HG03045 (cell line): ENCODE measurements around the gene HTR1D.
"Not testable (repeated sequence)": the region's sequence is repeated elsewhere in the genome, so short reads cannot be mapped to it uniquely, and the experiment has no call there.

Experiments used
- ATAC-seq: cut with Tn5 transposase; IDR thresholded peaks from one replicate; pipeline ENCODE4 v1.9.1; 2021; ENCODE audit warnings: mild to moderate bottlenecking, moderate library complexity; ENCODE audit not compliant: unreplicated experiment

The HTR1D gene, protein sequence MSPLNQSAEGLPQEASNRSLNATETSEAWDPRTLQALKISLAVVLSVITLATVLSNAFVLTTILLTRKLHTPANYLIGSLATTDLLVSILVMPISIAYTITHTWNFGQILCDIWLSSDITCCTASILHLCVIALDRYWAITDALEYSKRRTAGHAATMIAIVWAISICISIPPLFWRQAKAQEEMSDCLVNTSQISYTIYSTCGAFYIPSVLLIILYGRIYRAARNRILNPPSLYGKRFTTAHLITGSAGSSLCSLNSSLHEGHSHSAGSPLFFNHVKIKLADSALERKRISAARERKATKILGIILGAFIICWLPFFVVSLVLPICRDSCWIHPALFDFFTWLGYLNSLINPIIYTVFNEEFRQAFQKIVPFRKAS

DNA sequence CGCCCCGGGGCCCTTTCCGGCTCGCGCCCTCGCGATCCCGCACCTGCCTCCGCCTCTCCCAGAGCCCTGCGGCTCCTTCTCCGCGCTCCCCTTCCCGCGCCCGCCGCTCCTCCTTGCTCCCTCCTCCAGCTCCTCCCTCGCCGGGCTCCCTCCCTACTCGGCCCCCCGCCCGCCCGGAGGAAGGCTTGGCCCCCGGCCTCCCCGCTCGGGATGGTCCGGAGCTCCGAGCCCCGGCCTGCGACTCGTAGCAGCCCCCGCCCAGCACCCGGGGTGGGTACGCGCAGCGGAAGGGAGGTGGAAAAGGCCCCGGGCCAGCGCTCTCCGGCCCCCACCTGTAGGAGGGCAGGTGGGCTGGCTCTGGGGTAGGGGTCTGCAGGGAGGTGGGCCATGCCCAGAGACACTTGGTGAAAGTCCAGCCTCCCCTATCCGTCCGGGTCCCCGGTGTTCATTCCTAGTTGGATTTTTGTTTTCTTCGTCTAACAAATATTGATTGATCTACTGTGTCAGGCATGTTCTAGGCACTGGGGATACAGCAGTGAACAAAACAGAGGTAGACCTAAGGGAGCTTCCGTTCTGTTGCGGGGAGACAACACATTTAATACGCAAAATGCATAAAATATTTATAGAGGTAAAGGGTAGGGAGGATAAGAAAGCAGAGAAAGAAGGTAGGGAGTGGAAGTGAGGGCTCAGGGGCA is at the start of gene HTR1D:
TSS of gene HTR1D (minus strand) at position 82 of the 695 bp plus-strand sequence. CDS start 23,283 bp downstream, outside the sequence.
- no peak for ATAC-seq

DNA sequence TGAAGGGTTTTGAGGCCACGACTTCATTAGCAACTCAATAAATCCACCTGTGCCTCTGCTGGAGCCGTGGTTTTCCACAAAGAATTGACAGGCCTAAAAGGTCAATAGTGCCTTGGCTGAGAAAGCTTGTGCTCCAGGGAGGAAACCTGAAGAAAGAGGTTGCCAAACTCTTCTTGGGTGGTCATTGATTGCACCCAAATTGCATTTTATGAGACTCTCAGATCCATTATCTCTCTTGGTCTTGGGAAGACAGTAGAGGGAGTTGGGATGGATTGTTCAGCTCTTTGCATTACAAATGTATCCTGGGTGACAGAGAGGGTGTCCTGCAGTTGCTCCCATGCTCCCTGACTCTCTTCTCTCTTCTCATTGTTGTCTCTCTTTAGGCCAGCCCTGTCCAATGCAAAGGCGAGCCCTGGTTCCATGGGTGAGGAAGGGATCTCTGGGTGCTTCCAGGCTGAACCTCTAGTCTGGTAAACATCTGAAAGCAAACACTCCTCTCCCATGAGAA is 46.1 kb upstream of the HTR1D start:
- no peak for ATAC-seq

DNA sequence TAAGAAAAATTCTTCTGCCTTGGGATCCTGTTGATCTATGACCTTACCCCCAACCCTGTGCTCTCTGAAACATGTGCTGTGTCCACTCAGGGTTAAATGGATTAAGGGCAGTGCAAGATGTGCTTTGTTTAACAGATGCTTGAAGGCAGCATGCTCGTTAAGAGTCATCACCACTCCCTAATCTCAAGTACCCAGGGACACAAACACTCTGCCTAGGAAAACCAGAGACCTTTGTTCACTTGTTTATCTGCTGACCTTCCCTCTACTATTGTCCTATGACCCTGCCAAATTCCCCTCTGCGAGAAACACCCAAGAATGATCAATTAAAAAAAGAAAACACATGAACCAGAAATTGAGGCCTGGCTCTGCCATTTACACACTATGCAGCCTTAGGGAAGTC is 40.8 kb upstream of the HTR1D start:
- not testable (repeated sequence) for ATAC-seq

DNA sequence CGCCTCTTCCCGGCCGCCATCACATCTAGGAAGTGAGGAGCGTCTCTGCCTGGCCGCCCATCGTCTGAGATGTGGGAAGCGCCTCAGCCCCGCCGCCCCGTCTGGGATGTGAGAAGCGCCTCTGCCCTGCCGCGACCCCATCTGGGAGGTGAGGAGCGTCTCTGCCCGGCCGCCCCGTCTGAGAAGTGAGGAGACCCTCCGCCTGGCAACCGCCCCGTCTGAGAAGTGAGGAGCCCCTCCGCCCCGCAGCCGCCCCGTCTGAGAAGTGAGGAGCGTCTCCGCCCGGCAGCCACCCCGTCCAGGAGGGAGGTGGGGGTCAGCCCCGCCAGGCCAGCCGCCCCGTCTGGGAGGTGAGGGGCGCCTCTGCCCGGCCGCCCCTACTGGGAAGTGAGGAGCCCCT is 40.1 kb upstream of the HTR1D start:
- not testable (repeated sequence) for ATAC-seq

DNA sequence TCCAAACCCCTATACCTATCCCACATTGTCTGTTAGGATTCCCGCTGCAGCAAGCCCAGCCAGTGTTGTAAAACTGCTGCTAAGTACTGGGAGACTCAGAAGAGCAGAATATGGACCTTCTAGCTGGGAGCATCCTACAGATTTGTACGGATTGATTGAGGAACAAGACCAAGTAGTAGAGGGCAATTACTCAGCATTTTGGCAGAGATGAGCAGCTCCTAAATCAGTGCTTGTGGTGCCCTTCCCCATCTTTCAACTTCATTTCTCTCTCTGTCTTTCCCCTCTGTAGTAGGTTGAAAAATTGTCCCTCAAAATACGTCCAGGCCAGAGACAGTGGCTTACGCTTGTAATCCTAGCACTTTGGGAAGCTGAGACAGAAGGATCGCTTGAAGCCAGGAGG is 37.3 kb upstream of the HTR1D start:
- no peak for ATAC-seq

DNA sequence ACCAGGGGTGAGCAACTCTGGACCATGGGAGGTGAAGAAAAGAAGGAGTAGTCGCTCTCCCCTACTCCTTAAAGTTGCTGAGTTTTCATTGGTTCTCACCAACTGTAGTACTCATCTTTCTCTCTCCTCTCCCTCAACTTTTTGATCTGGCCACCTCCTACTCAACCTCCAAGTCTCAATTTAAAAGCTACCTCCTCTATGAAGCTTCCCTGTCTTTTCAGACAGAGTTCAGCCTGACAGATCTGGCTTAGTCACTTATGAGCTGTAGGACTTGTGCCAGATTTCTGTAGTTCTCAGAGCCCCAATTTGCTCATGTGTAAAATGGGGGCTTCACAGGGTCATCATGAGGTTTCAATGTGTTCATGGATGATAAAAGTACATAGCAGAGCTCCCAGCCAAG is 34.5 kb upstream of the HTR1D start:
- ATAC-seq, result no peak

DNA sequence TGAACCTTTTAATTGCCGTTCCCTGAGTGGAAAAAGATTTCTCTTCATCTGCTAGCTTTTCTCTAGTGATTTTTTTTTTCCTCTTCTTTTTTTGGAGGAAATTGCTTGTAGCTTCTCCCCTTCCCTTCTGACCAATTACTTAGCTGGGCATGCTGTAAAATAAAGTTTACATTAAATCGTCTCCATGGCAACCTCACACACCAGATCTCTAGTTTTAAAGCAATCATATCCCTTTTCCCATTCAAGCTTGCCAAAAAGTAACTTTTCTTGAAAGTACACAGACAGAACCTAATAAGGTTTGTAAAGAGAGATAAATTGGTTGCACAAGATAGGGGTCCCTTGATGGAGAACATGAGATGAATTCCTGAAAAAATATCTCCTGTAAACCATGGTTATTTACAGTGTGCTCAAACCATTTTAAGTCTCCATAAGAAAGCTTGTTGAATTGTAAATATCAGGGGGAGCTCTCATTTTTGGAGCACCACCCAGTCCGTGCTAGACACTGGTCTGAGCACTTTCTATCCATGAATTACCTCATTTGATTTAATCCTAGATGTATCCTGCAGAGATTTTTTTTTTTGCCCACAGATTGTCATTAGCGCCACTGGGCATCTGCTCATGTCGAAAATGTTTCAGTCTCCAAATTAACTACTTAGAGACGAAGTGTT is 32.6 kb upstream of the HTR1D start:
- no peak for ATAC-seq

DNA sequence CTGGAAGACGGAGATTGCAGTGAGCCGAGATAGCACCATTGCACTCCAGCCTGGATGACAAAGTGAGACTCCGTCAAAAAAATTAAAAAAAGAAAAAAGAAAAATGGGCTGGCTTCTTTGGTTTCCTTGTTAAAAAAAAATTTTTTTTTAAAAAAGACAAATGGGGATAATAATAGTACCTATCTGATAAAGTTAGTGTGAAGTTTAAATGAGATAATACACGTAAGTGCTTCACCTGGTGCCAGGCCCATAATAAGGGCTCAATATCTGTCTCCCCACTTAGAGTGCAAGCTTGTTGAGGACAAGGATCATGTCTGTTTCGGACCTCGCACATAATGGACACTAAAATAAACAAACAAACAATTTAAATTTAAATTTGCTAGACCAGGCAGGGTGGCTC is 30.0 kb upstream of the HTR1D start:
- ATAC-seq, result no peak

DNA sequence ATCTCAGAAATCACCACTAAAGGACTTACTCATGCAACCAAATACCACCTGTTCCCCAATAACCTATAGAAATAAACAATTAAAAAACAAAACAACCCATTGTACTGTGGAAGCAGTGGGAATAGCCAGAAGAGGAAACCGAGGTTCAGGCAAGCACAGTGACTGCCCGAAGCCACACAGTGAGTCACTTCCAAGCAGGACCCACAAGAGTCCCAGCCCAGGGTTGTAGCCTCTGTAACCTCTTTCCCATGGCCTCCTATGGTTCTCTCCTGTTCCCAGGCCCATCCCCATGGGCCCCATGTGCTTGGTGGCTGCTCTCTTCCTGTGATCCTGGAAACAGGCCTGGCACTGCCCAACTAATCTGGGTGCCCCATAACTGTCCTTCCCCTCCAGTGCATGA is 29.0 kb upstream of the HTR1D start:
- ATAC-seq, result no peak

DNA sequence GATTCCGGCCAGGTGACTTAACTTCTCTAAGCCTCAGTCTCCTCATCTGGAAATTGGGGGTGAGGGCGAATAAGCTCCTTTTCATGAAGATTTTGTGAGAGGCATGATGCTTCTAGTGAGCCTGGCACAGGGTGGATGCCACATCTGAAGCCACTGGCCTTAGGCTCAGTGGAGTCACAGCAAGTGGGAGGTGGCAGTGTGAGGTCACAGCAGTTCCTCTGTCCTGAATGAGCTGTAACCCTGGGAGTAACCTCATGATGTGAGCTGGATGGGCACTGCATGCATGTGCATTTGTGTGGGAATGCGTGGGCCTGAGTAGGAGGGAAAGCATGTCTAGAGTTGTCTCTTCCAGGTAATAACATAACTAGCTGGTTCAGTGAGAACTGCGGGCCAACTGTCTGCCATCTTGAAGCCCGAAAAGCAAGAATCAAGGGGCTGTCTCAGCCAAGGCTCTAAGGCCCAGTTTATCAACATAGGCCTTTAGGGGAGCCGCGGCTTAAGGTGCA is 27.0 kb upstream of the HTR1D start:
- ATAC-seq, result no peak

DNA sequence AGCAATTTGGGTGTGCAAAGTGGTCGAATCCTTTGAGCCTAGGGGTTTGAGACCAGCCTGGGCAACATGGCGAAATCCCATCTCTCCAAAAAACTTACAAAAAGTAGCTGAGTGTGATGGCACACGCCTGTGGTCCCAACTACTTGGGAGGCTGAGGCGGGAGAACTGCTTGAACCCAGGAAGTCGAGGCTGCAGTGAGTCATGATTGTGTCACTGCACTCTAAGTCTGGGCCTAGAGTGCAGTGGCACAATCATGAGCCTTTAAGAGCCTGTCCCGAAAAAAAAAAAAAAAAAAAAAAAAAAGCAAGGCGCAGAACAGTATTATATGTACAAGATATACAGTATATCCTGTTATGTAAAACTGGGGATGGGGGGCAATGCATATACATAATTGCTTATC is 25.1 kb upstream of the HTR1D start:
- no peak for ATAC-seq

DNA sequence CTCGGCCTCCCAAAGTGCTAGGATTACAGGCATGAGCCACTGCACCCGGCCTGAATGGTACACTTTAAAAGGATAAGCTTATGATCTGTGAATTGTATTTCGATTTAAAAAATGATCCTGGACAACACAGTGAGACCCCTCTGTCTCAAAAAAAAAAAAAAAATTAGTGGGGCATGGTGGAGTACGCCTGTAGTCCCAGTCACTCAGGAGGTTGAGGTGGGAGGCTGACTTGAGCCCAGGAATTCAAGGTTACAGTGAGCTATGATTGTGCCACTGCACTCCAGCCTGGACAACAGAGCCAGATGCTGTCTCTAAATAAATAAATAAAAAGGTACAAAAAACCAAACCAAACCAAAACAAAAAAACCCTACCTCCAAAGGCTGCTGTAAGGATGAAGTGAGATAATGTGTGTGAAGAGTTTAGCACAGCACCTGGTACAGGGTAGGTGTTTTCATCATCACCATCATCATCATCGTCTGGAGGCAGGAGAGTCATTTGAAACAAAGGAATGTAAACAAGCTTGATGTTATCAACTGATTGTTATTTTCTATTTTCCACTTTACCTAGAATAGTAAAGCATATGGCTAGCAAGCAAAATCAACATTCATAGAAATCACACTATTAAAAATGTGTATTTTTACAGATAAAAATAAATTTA is 22.5 kb upstream of the HTR1D start:
- no peak for ATAC-seq

DNA sequence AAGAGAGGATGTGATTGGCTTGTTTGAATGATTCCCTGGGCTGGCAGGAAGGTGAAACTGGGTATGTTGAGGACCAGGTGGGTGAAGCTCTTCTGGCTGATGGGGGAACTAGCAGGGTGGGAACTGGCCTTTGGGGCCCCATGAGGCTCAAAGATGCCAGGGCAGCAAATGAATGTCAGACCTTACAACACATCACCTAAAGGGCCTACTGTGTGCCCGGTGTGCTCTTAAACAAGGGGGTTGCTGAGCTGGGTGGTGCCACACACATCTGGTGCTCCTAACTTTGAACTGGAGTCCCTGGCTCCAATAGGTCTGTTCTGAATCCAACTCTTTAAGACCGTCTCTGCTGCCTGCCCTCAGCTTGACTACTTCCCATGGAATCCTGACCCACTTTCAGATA is 21.3 kb upstream of the HTR1D start:
- no peak for ATAC-seq

DNA sequence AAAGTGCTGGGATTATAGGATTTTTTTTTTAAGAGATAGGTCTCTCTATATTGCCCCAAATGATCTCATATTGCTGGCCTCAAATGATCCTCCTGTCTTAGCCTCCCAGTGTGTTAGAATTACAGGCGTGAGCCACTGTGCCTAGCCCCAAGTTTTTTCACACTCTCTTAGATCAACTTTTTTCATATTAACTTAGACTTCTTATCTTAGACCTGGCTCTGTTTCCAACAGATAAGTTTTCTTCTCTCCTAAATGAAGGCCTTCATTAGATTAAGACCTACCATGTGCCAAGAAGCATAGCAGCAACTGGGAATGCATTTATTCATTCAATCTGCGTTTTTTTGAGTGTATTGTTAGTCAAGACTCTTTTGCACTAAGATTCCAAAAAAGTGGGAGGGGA is 20.2 kb upstream of the HTR1D start:
- no peak for ATAC-seq

DNA sequence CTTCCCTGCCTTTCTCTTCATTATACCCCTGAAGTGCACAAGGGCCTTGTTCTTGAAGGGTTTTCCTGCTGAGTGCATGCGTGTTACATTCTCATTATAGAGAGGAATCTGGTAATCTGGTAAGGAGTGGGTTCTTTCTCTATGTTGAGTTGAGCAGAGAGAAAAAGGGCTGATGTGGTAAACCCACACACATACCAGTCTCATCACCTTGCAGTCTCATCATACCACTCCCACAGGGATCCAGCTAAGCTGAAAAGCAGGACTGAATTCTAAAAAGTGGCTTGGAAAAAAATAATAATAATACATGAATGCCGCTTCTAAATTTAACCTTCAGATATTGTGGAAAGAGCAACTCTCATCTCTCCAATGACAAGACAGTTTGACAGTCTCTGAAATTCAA is 10.5 kb upstream of the HTR1D start:
- ATAC-seq, result no peak

DNA sequence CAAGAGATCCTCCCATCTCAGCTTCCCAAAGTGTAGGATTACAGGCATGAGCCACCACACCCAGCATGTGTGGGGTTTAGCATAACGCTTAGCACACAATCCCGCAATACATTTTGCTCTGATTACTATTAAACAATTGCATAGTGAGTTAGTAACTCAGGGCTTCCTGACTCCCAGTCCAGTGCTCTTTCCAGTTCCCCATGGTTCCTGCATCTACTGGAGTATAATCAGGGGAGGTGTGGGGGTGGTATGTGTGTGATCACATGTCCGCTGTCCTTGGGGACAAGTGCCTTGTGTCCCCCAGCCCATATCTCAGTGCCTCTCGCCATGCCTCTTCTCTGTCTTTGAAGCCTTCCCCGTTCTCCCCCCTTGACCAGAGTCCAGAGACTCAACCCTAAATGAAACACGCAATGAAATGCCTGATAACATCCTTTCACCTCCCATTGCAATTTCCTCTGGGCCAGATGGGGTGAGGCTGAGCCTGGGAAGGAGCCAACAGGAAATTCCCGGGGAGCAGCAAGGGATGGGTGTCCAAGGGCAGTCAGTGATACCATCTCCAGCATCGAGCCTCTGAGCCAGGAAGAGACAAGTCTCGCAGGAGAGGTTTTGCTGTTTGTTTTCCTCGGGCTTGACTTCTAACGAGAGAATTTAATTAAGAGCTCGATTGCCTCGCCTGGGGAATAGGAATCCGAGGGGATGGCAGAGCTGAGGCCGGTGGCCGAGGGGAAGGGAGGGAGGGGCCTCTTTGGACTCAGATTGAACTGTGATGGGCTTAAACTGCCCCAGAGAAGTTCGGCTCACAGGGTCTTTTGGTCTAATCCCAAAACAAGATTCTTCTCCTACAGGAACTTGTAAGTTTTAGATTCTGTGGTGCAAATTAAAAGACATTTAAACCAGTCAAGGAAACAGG is 7.7 kb upstream of the HTR1D start:
- ATAC-seq, result no peak

DNA sequence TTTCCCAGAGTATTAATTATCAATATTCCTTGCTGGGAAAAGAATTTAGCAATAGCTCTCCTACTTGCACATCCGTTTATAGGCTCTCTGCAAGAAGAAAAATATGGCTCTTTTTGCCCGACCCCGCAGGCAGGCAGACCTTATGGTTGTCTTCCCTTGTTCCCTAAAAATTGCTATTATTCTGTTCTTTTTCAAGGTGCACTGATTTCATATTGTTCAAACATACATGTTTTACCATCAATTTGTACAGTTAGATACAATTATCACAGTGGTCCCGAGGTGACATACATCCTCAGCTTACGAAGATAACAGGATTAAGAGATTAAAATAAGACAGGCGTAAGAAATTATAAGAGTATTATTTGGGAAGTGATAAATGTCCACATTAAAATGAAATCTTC is 6.7 kb upstream of the HTR1D start:
- ATAC-seq, result not testable (repeated sequence)

DNA sequence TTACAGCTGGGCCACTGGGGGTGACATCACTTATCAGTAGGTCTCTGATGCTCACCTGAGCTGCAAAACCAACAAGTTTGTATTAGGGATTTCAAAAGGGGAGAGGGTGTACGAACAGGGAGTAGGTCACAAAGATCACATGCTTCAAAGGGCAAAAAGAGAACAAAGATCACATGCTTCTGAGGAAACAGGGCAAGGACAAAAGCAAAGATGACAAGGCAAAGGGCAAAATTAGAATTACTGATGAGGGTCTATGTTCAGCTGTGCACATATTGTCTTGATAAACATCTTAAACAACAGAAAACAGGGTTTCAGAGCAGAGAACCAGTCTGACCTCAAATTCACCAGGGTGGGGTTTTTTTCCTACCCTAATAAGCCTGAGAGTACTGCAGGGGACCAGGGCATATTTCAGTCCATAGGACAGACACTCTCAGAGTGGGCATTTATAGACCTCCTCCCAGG is 6.2 kb upstream of the HTR1D start:
- not testable (repeated sequence) for ATAC-seq

DNA sequence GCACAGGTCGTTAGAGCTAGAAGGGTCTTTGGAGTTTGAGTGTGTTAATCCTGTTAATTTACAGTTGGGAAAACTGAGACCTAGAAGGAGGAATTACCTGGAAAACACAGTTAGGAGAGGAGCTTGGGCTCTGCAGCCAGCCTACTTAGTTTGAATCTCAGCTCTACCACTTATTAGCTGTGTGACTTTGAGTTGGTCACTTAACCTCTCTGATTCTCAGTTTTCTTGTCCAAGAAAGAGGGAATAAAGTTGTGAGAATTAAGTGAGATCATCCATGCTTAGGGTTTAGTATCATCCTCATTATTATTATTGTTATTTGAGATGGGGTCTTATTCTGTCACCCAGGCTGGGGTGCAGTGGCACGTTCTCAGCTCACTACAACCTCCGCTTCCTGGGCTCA is 5.4 kb upstream of the HTR1D start:
- no peak for ATAC-seq

DNA sequence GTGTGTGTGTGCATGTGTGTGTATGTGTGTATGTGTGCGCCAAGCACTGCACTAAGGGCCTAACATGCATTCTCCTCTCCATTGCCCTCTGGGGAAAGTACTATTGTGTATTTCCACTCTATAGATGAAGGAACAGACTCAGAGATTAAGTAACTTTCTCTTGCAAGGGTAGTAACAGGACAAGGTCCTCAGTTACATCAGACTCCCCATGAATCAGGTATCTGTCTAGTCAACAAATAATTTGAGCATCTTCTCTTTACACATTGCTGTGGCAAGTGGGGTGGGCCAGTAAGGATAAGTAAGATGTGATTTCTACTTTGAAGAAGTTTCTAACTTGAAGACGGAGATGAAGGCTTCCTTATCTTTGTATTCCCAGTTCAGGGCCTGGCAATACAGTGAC is 5.0 kb upstream of the HTR1D start:
- no peak for ATAC-seq
